ENCODE measurements around the gene STUM. TPM values are rescaled to one million over a fixed set of nuclear protein-coding genes. Genes with fewer than 3 reads are reported as not detected.

Gene STUM
- total RNA-seq, 1 experiment from 2014 or later: 0.11 TPM

- H3K18ac ChIP-seq (ENCODE audit: insufficient read length, low read depth, low read length): peak overlapping the region; percentile 24
- WGBS (ENCODE audit: extremely low coverage, insufficient read length, low lambda C conversion rate): no CpG with 5 or more reads among the region's 9 CpGs
- H3K9ac ChIP-seq (ENCODE audit: extremely low read depth, insufficient read length, low read length): no peak overlapping the region
- Mint-ChIP-seq H3K4me3 (no peak overlapping the region), H3K27me3 (ENCODE audit: low read depth) (no peaks in the 10 kb centered on the region; the same call in 1 of the 2 replicates), H3K27ac (peak overlapping the region in 2 of 3 experiments; percentile 61 to 83; a peak in 1 of 7 replicates), H3K4me1 (peaks cover 29 to 58% of the 10 kb centered on the region in 2 experiments), H3K36me3 (ENCODE audit: insufficient read depth in 1 of 3, low read depth in 3 of 3) (no peaks in the 10 kb centered on the region), H3K9me3 (no peaks in the 10 kb centered on the region)
- no peaks in the 10 kb centered on the region for H3K23me2 ChIP-seq (ENCODE audit: insufficient read length, low read depth, low read length, poor library complexity, severe bottlenecking)
- no peak overlapping the region for H3K4ac ChIP-seq (ENCODE audit: low read depth, low read length)
- H3K79me2 ChIP-seq (ENCODE audit: insufficient read depth, low read length): no peaks in the 10 kb centered on the region
- no peak overlapping the region for H3K23ac ChIP-seq (ENCODE audit: insufficient read length, low read depth, low read length)
- no peak for TF ChIP-seq CTCF (conservative IDR thresholded peaks at IDR 0.05)
- no peaks in the 10 kb centered on the region for H3K9me3 ChIP-seq (ENCODE audit: control insufficient read depth, low read depth, low read length)
- no peaks in the 10 kb centered on the region; the same call in 1 of the 2 replicates for H3K4me1 ChIP-seq (ENCODE audit: insufficient read depth, low read length)
- no peak overlapping the region for H3K4me2 ChIP-seq (ENCODE audit: insufficient read depth, insufficient read length, low read length)
- no peak overlapping the region for H2BK15ac ChIP-seq (ENCODE audit: low read depth, low read length)
- H2BK12ac ChIP-seq (ENCODE audit: insufficient read length, low read depth, low read length): no peak overlapping the region
- no peaks in the 10 kb centered on the region for H3K27me3 ChIP-seq (ENCODE audit: insufficient read depth, low read length)
- no peak overlapping the region for H3T11ph ChIP-seq (ENCODE audit: low read length)
- H4K8ac ChIP-seq (replicated peaks; ENCODE audit: insufficient read length, low read depth, low read length): no peak overlapping the region
- no peak overlapping the region for H2AK5ac ChIP-seq (ENCODE audit: insufficient read length, low read length)
- no peaks in the 10 kb centered on the region for H3K79me1 ChIP-seq (ENCODE audit: insufficient read depth, low read depth, low read length, poor library complexity, severe bottlenecking)
- no peak overlapping the region for H2AFZ ChIP-seq (ENCODE audit: low read length)
- peak overlapping the region; percentile 77 for H3K14ac ChIP-seq (ENCODE audit: insufficient read depth, low read length)
- DNase-seq: no peak
- H2BK20ac ChIP-seq (ENCODE audit: low read depth, low read length, poor library complexity, severe bottlenecking): no peak overlapping the region
- no peak overlapping the region for H3K27ac ChIP-seq (ENCODE audit: insufficient read length, low read depth, low read length)
- H4K20me1 ChIP-seq (ENCODE audit: control insufficient read depth, insufficient read depth, insufficient read length): no peaks in the 10 kb centered on the region
- no peak overlapping the region for H2BK120ac ChIP-seq (ENCODE audit: low read depth, low read length, poor library complexity, severe bottlenecking)
- no peak overlapping the region for H2BK5ac ChIP-seq (ENCODE audit: insufficient read length, low read length)
- H4K91ac ChIP-seq (ENCODE audit: insufficient read length, low read depth, low read length): no peak overlapping the region
- no peak overlapping the region for H3K56ac ChIP-seq (ENCODE audit: insufficient read length, low read depth, low read length)
- H4K5ac ChIP-seq (ENCODE audit: insufficient read length, low read depth, low read length): no peak overlapping the region
Measured at GRCh38 chr1:226605318-226605950, 56.9 kb downstream of the STUM start.

Measured in H9 (cell line).